ENCODE measurements around the gene THSD7A.

- TF ChIP-seq CTCF (IDR thresholded peaks at IDR 0.05; ENCODE audit: low read depth, low read length) (no peak), EZH2phosphoT487 (IDR thresholded peaks at IDR 0.05; ENCODE audit: low read depth) (no peak)
Measured at GRCh38 chr7:11716185-11716584, 115.8 kb downstream of the THSD7A start.
